ENCODE measurements around the gene SIK3. TPM values are rescaled to one million over a fixed set of nuclear protein-coding genes. Genes with fewer than 3 reads are reported as not detected.

Gene SIK3
- total RNA-seq, 1 experiment from 2014 or later: 31.4 TPM

GRCh38 chr11:116840746-116841296 is 257.4 kb downstream of the SIK3 start:
- H3T11ph ChIP-seq (ENCODE audit: low read length): no peak overlapping the region
- no peak for DNase-seq
- no peak overlapping the region for H3K4ac ChIP-seq (ENCODE audit: low read depth, low read length)
- no peaks in the 10 kb centered on the region for H3K4me1 ChIP-seq (ENCODE audit: insufficient read depth, low read length)
- no peaks in the 10 kb centered on the region for H3K27me3 ChIP-seq (ENCODE audit: insufficient read depth, low read length)
- H4K20me1 ChIP-seq (ENCODE audit: control insufficient read depth, insufficient read depth, insufficient read length): no peaks in the 10 kb centered on the region
- no peak overlapping the region for H4K91ac ChIP-seq (ENCODE audit: insufficient read length, low read depth, low read length)
- H2BK12ac ChIP-seq (ENCODE audit: insufficient read length, low read depth, low read length): no peak overlapping the region
- no peaks in the 10 kb centered on the region for H3K27me3 Mint-ChIP-seq (ENCODE audit: low read depth)
- no peak overlapping the region for H2BK20ac ChIP-seq (ENCODE audit: low read depth, low read length, poor library complexity, severe bottlenecking)
- no peak overlapping the region for H3K4me3 Mint-ChIP-seq
- WGBS (ENCODE audit: extremely low coverage, insufficient read length, low lambda C conversion rate): no CpG with 5 or more reads among the region's 9 CpGs
- H4K5ac ChIP-seq (ENCODE audit: insufficient read length, low read depth, low read length): no peak overlapping the region
- H3K79me1 ChIP-seq (ENCODE audit: insufficient read depth, low read depth, low read length, poor library complexity, severe bottlenecking): no peaks in the 10 kb centered on the region
- no peak overlapping the region for H3K18ac ChIP-seq (ENCODE audit: insufficient read length, low read depth, low read length)
- H3K79me2 ChIP-seq (ENCODE audit: insufficient read depth, low read length): no peaks in the 10 kb centered on the region
- no peak overlapping the region for H3K23ac ChIP-seq (ENCODE audit: insufficient read length, low read depth, low read length)
- no peak overlapping the region for H3K27ac ChIP-seq (ENCODE audit: insufficient read length, low read depth, low read length)
- H3K14ac ChIP-seq (ENCODE audit: insufficient read depth, low read length): no peak overlapping the region
- no peak overlapping the region for H2AK5ac ChIP-seq (ENCODE audit: insufficient read length, low read length)
- no peak overlapping the region for H3K4me2 ChIP-seq (ENCODE audit: insufficient read depth, insufficient read length, low read length)
- no peaks in the 10 kb centered on the region for H3K23me2 ChIP-seq (ENCODE audit: insufficient read length, low read depth, low read length, poor library complexity, severe bottlenecking)
- H2BK120ac ChIP-seq (ENCODE audit: low read depth, low read length, poor library complexity, severe bottlenecking): no peak overlapping the region
- no peaks in the 10 kb centered on the region for H3K9me3 ChIP-seq (ENCODE audit: control insufficient read depth, low read depth, low read length)
- no peak overlapping the region for H2BK5ac ChIP-seq (ENCODE audit: insufficient read length, low read length)
- no peak overlapping the region for H2BK15ac ChIP-seq (ENCODE audit: low read depth, low read length)
- no peak for TF ChIP-seq CTCF (conservative IDR thresholded peaks at IDR 0.05)
- H3K27ac Mint-ChIP-seq: peak overlapping the region in 2 of 3 experiments; percentile 34 to 82; a peak in 2 of 7 replicates
- no peak overlapping the region for H4K8ac ChIP-seq (replicated peaks; ENCODE audit: insufficient read length, low read depth, low read length)
- no peak overlapping the region for H3K56ac ChIP-seq (ENCODE audit: insufficient read length, low read depth, low read length)
- no peak overlapping the region for H2AFZ ChIP-seq (ENCODE audit: low read length)
- peaks cover 4 to 24% (median 23%) of the 10 kb centered on the region in 3 experiments; a peak in 6 of 7 replicates for H3K36me3 Mint-ChIP-seq (ENCODE audit: insufficient read depth in 1 of 3, low read depth in 3 of 3)
- H3K9ac ChIP-seq (ENCODE audit: extremely low read depth, insufficient read length, low read length): no peak overlapping the region
- peaks cover 32 to 35% of the 10 kb centered on the region in 2 experiments for H3K4me1 Mint-ChIP-seq
- no peaks in the 10 kb centered on the region for H3K9me3 Mint-ChIP-seq
